PC-3 (cell line): ENCODE data around the gene DUOX1. TPM values are rescaled to one million over a fixed set of nuclear protein-coding genes. Genes with fewer than 3 reads are reported as not detected.
"Not testable (repeated sequence)": the region's sequence is repeated elsewhere in the genome, so short reads cannot be mapped to it uniquely, and the experiment has no call there.

Source experiments
- ATAC-seq: fragments of 200-7000 bp; cut with Tn5 transposase; 2 replicates; pipeline ENCODE4 v1.9.1; 2020; ENCODE audit warnings: mild to moderate bottlenecking, moderate library complexity
- BruUV-seq: library from RNA; stranded (reverse); fragments of 400-500 nt; replicated peaks from 2 replicates; lab custom pipeline; 2021; lab: Mats Ljungman, UMichigan
- CTCF ChIA-PET: fragments of 300-600 bp; sonication (Branson Sonifier 250); formaldehyde crosslinking; loops from one replicate; lab custom pipeline; 2022; ENCODE audit warnings: antibody characterized with exemption; lab: Charles Lee
- POLR2A ChIA-PET: fragments of 300-600 bp; sonication (Branson Sonifier 250); formaldehyde crosslinking; loops from one replicate; lab custom pipeline; 2022; ENCODE audit warnings: antibody characterized with exemption; ENCODE audit not compliant: unreplicated experiment; lab: Charles Lee
- DNase-seq: peaks from one replicate; pipeline ENCODE4 v3.0.0-alpha.2; 2015
- H2AFZ ChIP-seq: fragments of 300-600 bp; sonication (generic); 2 replicates; pipeline ENCODE4 v1.6.0; 2016; ENCODE audit warnings: antibody characterized with exemption, low read length
- H3F3A ChIP-seq: fragments of 300-600 bp; sonication (generic); one replicate; pipeline ENCODE4 v1.6.0; 2017; ENCODE audit warnings: antibody characterized with exemption, low read length, control low read depth, mild to moderate bottlenecking; ENCODE audit not compliant: unreplicated experiment
- H3K27ac ChIP-seq: fragments of 300-600 bp; sonication (generic); 2 replicates; pipeline ENCODE4 v1.5.1; 2016; ENCODE audit warnings: mild to moderate bottlenecking, low read length
- H3K27me3 ChIP-seq: fragments of 300-600 bp; sonication (generic); 2 replicates; pipeline ENCODE4 v1.6.1; 2016; ENCODE audit warnings: low read length, mixed read lengths
- H3K36me3 ChIP-seq: fragments of 300-600 bp; sonication (generic); 2 replicates; pipeline ENCODE4 v1.6.1; 2016; ENCODE audit warnings: low read depth, mixed run types, low read length, mixed read lengths
- H3K4me1 ChIP-seq: fragments of 300-600 bp; sonication (generic); 2 replicates; pipeline ENCODE4 v1.5.1; 2016; ENCODE audit warnings: low read length; ENCODE audit not compliant: insufficient read depth
- H3K4me2 ChIP-seq: fragments of 300-600 bp; sonication (generic); 2 replicates; pipeline ENCODE4 v1.6.0; 2016; ENCODE audit warnings: low read length
- H3K4me3 ChIP-seq: fragments of 300-600 bp; sonication (generic); 2 replicates; pipeline ENCODE4 v1.5.1; 2016; ENCODE audit warnings: mild to moderate bottlenecking, low read length, mixed read lengths
- H3K79me2 ChIP-seq: fragments of 300-600 bp; sonication (generic); 2 replicates; pipeline ENCODE4 v1.6.1; 2017; ENCODE audit warnings: low read length, mixed read lengths
- H3K9ac ChIP-seq: fragments of 300-600 bp; sonication (generic); 2 replicates; pipeline ENCODE4 v1.6.0; 2016; ENCODE audit warnings: mild to moderate bottlenecking, low read length
- H3K9me2 ChIP-seq: fragments of 300-600 bp; sonication (generic); replicated peaks from 2 replicates; pipeline ENCODE4 v1.6.1; 2016; ENCODE audit warnings: mixed run types, low read length, mixed read lengths
- H3K9me3 ChIP-seq: fragments of 300-600 bp; sonication (generic); 2 replicates; pipeline ENCODE4 v1.6.1; 2016; ENCODE audit warnings: low read length, mixed read lengths
- H4K20me1 ChIP-seq: fragments of 300-600 bp; sonication (generic); 2 replicates; pipeline ENCODE4 v1.6.1; 2016; ENCODE audit warnings: low read length, mixed read lengths
- CTCF ChIP-seq: fragments of 300-600 bp; sonication (generic); conservative IDR thresholded peaks from 2 replicates; pipeline ENCODE4 v1.5.1; 2017; ENCODE audit warnings: antibody characterized with exemption, low read depth, mild to moderate bottlenecking, low read length
- EZH2 ChIP-seq: fragments of 300-600 bp; sonication (generic); IDR thresholded peaks from one replicate; pipeline ENCODE4 v1.6.1; 2017; ENCODE audit warnings: antibody characterized with exemption, mild to moderate bottlenecking, low read length; ENCODE audit not compliant: unreplicated experiment
- EZH2phosphoT487 ChIP-seq: fragments of 300-600 bp; sonication (generic); IDR thresholded peaks from 2 replicates; pipeline ENCODE4 v1.6.1; 2018; ENCODE audit warnings: mild to moderate bottlenecking, antibody characterized with exemption, low read length, borderline replicate concordance
- intact Hi-C: fragments of 100-400 bp; cut with micrococcal nuclease; formaldehyde crosslinking; loops from 2 replicates; pipeline ENCODE4 v1.9.0; 2023
- total RNA-seq: library from RNA; depleted of rRNA; stranded (reverse); fragments of >200 nt; gene quantifications from 2 replicates; pipeline ENCODE4 v1.2.3, GENCODE V29; 2014

The DUOX1 gene
- total RNA-seq, 1 experiment from 2014 or later: not detected

- Histone ChIP-seq H3K9ac (no peak overlapping the region), H3K79me2 (no peaks in the 10 kb centered on the region), H3F3A (no peaks in the 10 kb centered on the region), H3K4me2 (no peak overlapping the region), H2AFZ (no peak overlapping the region), H3K4me1 (no peaks in the 10 kb centered on the region), H3K27ac (no peak overlapping the region), H3K36me3 (no peaks in the 10 kb centered on the region), H4K20me1 (no peaks in the 10 kb centered on the region), H3K9me2 (no peaks in the 10 kb centered on the region), H3K27me3 (no peaks in the 10 kb centered on the region), H3K9me3 (no peaks in the 10 kb centered on the region), H3K4me3 (no peak overlapping the region)
- POLR2A ChIA-PET: no interaction called here
- ATAC-seq (no peak), DNase-seq (no peak)
- BruUV-seq: no TSS peak
- intact Hi-C loops: no loop called here
- TF ChIP-seq EZH2 (no peak), EZH2phosphoT487 (no peak), CTCF (no peak)
- CTCF ChIA-PET: no interaction called here
Measured at GRCh38 chr15:45102226-45102625, 27.6 kb upstream of the DUOX1 start.

- H3K27ac ChIP-seq, DNase-seq, H3F3A ChIP-seq, BruUV-seq, H3K9me2 ChIP-seq, H3K27me3 ChIP-seq, H2AFZ ChIP-seq, ATAC-seq, H3K9me3 ChIP-seq, H4K20me1 ChIP-seq, intact Hi-C loops, H3K4me2 ChIP-seq, H3K4me3 ChIP-seq, H3K9ac ChIP-seq, H3K79me2 ChIP-seq, H3K36me3 ChIP-seq, POLR2A ChIA-PET, H3K4me1 ChIP-seq, CTCF ChIA-PET: not testable (repeated sequence)
Measured at GRCh38 chr15:45104170-45104569, 25.6 kb upstream of the DUOX1 start.

DNA sequence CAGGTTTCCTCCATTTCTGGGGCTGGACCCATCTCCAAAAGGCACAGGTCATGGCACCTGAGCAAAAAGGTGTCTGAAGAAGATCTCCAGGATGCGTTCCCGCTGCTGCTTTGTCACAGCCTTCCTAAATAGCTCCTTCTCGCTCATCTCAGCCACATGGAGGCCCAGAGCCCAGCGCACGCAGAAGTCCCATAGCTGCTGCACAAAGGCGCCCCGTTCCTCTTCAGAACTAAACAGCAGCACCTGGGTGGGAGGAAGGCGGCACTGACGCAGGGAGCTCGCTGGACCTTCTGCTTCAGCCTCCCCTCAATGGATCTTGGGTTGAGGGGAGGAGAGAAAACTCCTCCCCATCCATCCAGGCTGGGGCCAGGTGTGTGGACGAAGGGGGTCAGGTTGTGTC lies 24.2 kb upstream of the DUOX1 start:
- H3K27ac ChIP-seq: no peak overlapping the region
- H3K4me1 ChIP-seq: no peaks in the 10 kb centered on the region
- ChIA-PET CTCF (interaction anchor here (1.1 kb wide), 1 partner anchor 12 kb away, joined by 3 read pairs; no protein-coding TSS in a partner anchor), POLR2A (no interaction called here)
- H3K9me3 ChIP-seq: no peaks in the 10 kb centered on the region
- no peaks in the 10 kb centered on the region for H3K36me3 ChIP-seq
- H4K20me1 ChIP-seq: no peaks in the 10 kb centered on the region
- DNase-seq (no peak), ATAC-seq (no peak)
- no peak overlapping the region for H3K9ac ChIP-seq
- no peak overlapping the region for H2AFZ ChIP-seq
- no peaks in the 10 kb centered on the region for H3F3A ChIP-seq
- intact Hi-C loops: no loop called here
- H3K4me2 ChIP-seq: no peak overlapping the region
- H3K27me3 ChIP-seq: 0 out of 2 replicates have a peak, but pooled peaks cover 4% of the 10 kb centered on the region
- TF ChIP-seq CTCF: no peak
- BruUV-seq: no TSS peak
- H3K79me2 ChIP-seq: no peaks in the 10 kb centered on the region
- H3K4me3 ChIP-seq: no peak overlapping the region
- H3K9me2 ChIP-seq: no peaks in the 10 kb centered on the region
